Measurements from ENCODE around the gene HSDL2.

DNA sequence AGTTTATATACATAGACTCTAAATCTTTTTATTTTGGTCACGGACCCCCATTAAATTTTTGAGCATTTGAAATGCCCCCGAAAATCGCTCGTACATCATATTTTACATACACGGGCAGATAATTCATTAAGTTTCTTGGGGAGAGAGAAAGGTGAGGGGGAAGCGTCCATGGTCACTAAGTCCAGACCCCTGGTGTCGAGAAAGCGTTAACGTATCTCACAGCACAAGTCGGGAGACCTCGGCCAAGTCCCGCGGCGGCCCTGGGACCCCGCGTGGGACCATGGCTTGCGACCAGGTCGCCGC, 47.3 kb upstream of the HSDL2 start:
- TF ChIP-seq, protein P1, sequence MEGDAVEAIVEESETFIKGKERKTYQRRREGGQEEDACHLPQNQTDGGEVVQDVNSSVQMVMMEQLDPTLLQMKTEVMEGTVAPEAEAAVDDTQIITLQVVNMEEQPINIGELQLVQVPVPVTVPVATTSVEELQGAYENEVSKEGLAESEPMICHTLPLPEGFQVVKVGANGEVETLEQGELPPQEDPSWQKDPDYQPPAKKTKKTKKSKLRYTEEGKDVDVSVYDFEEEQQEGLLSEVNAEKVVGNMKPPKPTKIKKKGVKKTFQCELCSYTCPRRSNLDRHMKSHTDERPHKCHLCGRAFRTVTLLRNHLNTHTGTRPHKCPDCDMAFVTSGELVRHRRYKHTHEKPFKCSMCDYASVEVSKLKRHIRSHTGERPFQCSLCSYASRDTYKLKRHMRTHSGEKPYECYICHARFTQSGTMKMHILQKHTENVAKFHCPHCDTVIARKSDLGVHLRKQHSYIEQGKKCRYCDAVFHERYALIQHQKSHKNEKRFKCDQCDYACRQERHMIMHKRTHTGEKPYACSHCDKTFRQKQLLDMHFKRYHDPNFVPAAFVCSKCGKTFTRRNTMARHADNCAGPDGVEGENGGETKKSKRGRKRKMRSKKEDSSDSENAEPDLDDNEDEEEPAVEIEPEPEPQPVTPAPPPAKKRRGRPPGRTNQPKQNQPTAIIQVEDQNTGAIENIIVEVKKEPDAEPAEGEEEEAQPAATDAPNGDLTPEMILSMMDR (conservative IDR thresholded peaks at IDR 0.05; ENCODE audit: low read length), result peak; percentile 26
- no peak for TF ChIP-seq EZH2phosphoT487 (IDR thresholded peaks at IDR 0.05; ENCODE audit: borderline replicate concordance)

Data from Loucy (cell line).